Activated T-helper 17 cell treated with anti-CD3 and anti-CD28 coated beads, Interleukin-2, amount 50 U/mL, for 72 hours (primary cell): Measurements from ENCODE around the gene SESN3. TPM values are rescaled to one million over a fixed set of nuclear protein-coding genes. Genes with fewer than 3 reads are reported as not detected.

Experiments used
- ATAC-seq: fragments of 150-1000 bp; cut with Tn5 transposase; replicated peaks from 2 replicates; pipeline ENCODE4 v1.10.0; 2021; ENCODE audit warnings: mild to moderate bottlenecking, moderate library complexity
- H3K27ac Mint-ChIP-seq: one replicate; pipeline ENCODE4 v1.8.0; 2022; ENCODE audit warnings: mixed read lengths
- H3K27me3 Mint-ChIP-seq: one replicate; pipeline ENCODE4 v1.8.0; 2022; ENCODE audit warnings: mixed read lengths
- H3K36me3 Mint-ChIP-seq: one replicate; pipeline ENCODE4 v1.8.0; 2022; ENCODE audit warnings: low read depth, mild to moderate bottlenecking, mixed read lengths
- H3K4me1 Mint-ChIP-seq: one replicate; pipeline ENCODE4 v1.8.0; 2022; ENCODE audit warnings: mixed read lengths
- H3K4me3 Mint-ChIP-seq: one replicate; pipeline ENCODE4 v1.8.0; 2022; ENCODE audit warnings: mild to moderate bottlenecking, mixed read lengths
- H3K9me3 Mint-ChIP-seq: one replicate; pipeline ENCODE4 v1.8.0; 2022; ENCODE audit warnings: mixed read lengths
- total RNA-seq, 2 donors: library from RNA; stranded (reverse); gene quantifications; one replicate each; pipeline ENCODE4 v1.2.3, GENCODE V29; 2022

The SESN3 gene
- total RNA-seq, 2 donors from 2014 or later, result 4.6 to 9.7 TPM

DNA sequence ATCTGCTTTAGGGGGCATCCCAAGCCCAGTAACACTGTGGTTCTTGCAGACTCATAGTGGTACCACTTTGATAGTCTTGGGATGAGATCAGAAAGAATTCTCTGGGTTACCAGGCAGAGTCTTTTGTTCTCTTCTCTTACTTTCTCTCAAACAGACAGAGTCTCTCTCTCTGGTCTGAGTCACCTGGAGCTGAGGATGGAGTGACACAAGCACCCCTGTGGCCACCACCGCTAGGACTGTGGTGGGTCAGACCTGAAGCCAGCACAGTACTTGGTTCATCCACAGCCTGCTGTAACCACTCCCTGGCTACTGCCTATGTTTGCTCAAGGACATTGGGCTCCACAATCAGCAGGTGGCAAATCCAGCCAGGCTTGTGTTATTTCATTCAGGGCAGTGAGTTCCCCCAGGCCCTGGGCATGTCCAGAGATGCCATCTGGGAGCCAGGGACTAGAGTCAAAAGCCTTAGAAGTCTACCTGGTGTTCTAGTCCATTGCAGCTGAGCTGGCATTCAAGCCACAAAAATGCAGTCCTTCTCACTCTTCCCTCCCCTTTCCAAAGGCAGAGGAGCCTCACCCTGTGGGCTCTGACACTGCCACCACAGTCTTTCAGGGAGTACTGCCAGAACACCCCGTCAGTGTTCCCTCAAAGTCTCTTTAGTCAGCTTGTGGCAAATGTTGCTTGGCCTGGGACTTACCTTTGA, 111.5 kb downstream of the SESN3 start:
- H3K27me3 Mint-ChIP-seq, result no peaks in the 10 kb centered on the region
- no peak overlapping the region for H3K27ac Mint-ChIP-seq
- peak; percentile 73 for ATAC-seq
- peaks cover 11% of the 10 kb centered on the region for H3K4me1 Mint-ChIP-seq
- H3K4me3 Mint-ChIP-seq, result no peak overlapping the region
- no peaks in the 10 kb centered on the region for H3K36me3 Mint-ChIP-seq
- H3K9me3 Mint-ChIP-seq, result peaks cover 4% of the 10 kb centered on the region

DNA sequence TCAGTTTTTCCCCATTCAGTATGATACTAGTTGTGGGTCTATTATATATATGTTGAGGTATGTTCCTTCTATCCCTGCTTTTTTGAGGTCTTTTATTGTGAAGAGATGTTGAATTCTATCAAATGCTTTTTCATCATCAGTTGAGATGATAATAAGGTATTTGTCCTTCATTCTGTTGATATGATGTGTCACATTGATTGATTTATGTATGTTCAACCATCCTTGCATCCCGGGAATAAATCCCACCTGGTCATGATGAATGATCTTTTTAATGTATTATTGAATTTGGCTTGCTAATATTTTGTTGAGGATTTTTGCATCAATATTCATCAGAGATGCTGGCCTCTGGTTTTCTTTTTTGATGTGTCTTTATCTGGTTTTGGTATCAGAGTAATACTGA, 115.4 kb downstream of the SESN3 start:
- H3K27ac Mint-ChIP-seq, result no peak overlapping the region
- no peaks in the 10 kb centered on the region for H3K27me3 Mint-ChIP-seq
- H3K36me3 Mint-ChIP-seq, result peaks cover 3% of the 10 kb centered on the region
- peaks cover 6% of the 10 kb centered on the region for H3K4me1 Mint-ChIP-seq
- H3K9me3 Mint-ChIP-seq, result peaks cover 4% of the 10 kb centered on the region
- no peak overlapping the region for H3K4me3 Mint-ChIP-seq
- no peak for ATAC-seq

Other genes starting within 250 kb of the SESN3 start
- not detected for gene KDM4E, start 205.9 kb downstream of the SESN3 start, total RNA-seq
- gene KDM4F, start 181.8 kb downstream of the SESN3 start, total RNA-seq, result not detected
- gene SRSF8, start 164.3 kb downstream of the SESN3 start, total RNA-seq, result 10 to 100 TPM; 25.5 to 32.1 TPM
- 1 to 10 TPM; 6.7 to 8.0 TPM for gene ENDOD1, start 141.4 kb downstream of the SESN3 start, total RNA-seq